Right lobe of liver (tissue), 4 donors: Measurements from ENCODE around the gene ATRNL1.

Source experiments
- CTCF ChIP-seq, 4 donors: fragments of 200-600 bp in 3 of 4; fragments of 450-650 bp in 1 of 4; IDR thresholded peaks; one replicate each; pipeline versions ENCODE4 v1.5.1 to v1.8.0; 2016 to 2022; ENCODE audit warnings: antibody characterized with exemption in 4 of 4, mild to moderate bottlenecking in 2 of 4
- POLR2A ChIP-seq: fragments of 450-650 bp; IDR thresholded peaks from one replicate; pipeline ENCODE4 v1.6.1; 2017; ENCODE audit warnings: antibody characterized with exemption, mild to moderate bottlenecking
- donor health status: DM: no; HTN: no; CAD: no.
- donor health status: DM: no; HTN: no; CAD: no.
- donor health status: DM: no; HTN: yes; CAD: no.

GRCh38 chr10:115971921-115972320 lies 878.8 kb downstream of the ATRNL1 start:
- TF ChIP-seq CTCF (IDR thresholded peaks at IDR 0.05) (no peak), POLR2A (no peak)
